ENCODE results near the gene PTX3.

The PTX3 gene

DNA sequence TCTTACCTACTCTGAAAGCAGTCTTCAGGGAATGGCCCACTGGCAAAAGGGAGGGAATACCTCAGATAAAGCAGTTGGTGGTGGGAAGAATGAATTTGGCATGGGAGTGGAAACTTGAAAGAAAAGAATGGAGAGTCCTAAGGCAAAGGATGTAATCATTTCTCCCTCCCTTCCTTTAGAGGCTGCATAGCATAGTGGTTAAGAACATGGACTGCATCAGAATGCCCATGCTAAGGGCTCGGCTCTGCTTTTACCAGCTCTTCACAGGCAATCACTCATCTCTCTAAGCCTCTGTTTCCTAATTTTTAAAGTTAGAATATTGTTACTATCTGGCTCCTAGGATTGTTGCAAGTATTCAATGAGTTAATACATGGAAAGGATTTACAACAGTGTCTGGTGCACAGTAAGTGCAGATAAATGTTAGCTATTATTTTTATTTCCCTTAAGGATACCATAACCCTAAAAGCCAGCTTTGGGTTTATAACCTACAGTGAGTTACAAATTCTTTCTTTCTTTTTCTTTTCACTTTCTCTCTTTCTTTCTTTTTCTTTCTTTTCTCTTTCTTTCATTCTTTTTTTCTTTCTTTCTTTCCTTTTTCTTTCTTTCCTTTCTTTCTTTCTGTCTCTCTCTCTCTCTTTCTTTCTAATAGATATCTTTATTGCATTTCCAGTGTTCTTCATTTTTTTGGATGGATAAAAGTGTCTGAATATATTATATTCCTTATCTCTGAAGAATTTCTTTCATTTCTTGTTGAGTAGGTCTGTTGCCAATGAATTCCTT lies 43.0 kb downstream of the PTX3 start:
- no peak for DNase-seq

DNA sequence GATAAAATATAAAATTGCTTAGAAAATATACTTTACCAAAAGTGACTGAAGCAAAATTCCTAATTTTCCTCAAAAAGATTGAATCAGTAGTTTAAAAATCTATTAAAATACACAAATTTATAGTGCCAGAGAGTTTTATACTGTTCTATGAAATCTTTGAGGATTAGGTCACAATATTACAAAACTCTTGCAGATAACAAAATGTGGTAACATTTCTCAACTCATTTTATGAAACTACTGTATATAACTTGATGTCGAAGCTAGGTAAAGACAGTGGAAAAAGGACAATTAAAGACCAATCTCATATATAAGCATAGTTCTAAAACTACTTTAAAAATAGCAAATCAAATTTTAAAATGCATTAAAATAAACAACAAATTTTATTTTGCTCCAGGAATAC lies 50.7 kb downstream of the PTX3 start:
- no peak for DNase-seq

- no peak for DNase-seq
Observed at GRCh38 chr3:157488144-157488543, 51.5 kb downstream of the PTX3 start.

DNA sequence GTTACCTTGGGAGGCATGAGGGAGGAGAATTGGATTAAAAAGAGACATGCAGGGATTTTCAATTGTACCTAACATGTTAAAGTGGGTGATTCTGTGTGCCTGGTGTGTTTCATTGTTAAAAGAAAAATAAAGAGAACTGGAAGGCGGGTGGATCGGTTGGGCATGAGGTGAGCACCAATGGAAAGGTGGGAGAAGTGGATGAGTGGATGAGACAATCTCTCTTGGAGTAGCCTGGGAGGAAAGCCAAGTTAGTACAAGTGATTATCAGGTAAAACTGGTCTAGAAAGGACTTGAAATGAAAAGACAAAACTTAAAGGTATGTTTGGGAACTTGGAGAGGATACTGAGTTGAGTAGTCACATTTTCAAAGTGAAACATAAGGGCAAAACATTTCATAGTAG lies 54.5 kb downstream of the PTX3 start:
- DNase-seq = no peak
